HG03565 (cell line): ENCODE measurements around the gene SLC24A3.

Experiments
- ATAC-seq: cut with Tn5 transposase; IDR thresholded peaks from one replicate; pipeline ENCODE4 v1.9.1; 2021; ENCODE audit warnings: mild to moderate bottlenecking, moderate library complexity; ENCODE audit not compliant: unreplicated experiment

Gene SLC24A3

DNA sequence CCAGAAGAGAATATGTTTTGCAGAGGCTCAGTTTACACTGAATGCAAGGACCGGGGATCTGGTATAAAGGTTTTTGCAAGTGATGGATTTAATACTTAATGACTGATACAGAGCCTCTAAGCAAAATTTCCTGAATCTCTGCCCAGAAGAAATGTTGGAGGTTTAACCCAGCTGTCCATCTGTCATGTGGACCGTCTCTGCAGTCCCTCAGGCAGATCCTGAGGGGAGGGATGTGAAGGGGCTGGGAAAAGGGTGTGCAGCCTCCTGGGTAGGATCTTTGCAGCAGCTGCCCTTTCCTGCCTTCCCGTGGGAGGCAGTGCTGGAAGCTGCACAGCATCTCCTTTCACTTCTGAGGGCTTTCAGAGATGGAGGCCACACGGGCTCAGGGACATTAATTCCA lies 207.0 kb downstream of the SLC24A3 start:
- ATAC-seq: no peak

DNA sequence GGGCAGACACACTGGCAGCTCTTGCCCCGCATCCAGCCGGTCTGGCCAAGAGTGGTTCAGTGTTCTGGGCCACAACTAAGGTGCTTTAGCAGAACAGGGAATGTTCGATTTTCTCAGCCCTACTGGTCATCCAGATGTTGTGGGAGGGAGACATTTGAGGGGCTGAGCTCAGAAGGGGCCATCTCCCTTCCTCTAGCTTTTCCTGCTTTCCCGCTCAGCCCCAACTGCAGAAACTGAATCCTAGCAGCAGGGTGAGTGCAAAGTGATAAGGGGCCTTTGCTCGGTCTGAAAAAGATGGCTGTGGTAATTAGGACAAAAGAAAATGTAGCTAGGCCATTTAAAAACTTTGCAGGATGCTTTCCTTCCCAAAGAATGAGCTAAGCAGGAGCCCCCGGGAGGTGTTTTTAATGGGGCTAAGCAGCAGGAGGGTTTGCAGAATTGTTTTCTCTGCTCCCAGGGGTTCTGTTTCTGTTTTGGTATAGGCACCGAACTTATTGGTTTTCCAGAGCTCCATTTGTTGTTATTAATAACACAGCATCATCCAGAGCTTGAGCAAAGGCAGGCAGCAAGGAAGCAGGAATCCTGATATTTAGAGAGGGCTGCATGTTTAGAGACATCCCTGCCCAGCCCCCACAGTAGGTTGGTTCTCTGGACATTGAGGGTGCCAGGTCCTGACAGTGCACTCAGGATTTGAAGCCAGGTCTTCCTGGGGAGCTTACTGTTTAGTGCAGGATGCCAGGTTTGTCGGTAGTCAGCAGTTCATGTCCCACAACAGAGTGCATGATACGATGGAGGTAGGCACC lies 210.9 kb downstream of the SLC24A3 start:
- no peak for ATAC-seq

DNA sequence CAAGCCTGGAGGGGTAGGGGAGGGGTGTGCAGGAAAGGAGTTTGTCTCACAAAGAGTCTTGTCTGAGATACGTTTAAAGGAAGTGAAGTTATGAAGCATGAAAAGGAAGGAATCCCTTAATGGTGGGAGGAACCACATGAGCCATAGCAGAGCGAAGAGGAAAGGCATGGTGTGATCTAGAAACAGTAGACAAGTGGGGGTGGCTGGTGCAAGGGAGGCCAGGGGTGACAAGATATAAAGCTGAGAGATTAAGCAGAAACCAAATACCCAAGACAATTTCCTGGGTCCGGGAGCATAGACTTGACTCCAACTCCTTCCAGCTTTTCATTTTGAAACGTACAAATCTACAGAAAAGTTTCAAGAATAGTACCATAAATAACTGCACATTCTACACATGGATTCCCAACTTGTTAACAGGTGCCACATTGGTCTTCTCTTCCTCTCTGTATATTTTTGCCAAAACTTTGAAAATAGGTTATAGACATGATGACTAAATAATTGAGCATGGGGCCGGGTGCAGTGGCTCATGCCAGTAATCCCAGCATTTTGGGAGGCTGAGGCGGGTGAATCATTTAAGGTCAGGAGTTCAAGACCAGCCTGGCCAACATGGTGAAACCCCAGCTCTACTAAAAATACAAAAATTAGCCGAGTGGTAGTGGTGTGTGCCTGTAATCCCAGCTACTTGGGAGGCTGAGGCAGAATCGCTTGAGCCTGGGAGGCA lies 211.6 kb downstream of the SLC24A3 start:
- ATAC-seq: no peak

DNA sequence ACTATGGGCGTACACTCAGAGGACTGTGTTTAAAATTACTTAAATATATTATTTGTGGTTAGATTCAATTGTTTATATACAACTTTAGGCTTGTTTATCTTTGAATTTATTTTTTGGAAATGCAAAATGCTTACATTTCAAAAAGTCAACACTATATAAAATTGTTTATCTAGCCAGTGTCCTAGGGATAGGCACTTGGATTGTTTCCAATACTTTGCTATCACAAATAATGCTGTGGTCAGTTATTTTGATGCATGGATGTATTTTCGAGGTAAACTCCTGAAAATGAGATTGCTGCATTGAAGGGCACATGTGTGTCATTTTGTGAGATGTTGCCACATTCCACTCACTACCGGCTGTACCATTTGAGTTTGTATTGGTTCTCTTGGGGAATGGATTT lies 213.9 kb downstream of the SLC24A3 start:
- ATAC-seq: no peak

DNA sequence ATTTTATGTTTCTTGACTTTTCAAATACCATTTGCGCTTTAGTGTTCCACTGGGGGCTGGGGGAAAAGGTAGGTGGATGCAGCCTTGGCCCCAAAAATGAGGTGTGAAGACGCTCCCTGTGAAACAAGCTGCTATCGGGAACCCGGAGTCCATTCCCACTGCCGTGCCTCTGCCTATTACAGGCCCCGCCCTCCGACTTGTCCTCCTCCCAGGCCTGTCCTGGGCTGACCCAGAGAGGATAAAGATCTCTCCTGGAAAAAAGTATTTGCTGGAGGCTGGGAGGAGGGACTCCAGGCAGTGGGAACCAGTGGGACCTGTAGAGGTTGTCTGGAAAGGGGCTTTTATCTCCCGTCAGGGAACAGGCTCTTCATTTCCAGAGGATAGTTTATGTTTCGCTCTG lies 215.0 kb downstream of the SLC24A3 start:
- no peak for ATAC-seq

DNA sequence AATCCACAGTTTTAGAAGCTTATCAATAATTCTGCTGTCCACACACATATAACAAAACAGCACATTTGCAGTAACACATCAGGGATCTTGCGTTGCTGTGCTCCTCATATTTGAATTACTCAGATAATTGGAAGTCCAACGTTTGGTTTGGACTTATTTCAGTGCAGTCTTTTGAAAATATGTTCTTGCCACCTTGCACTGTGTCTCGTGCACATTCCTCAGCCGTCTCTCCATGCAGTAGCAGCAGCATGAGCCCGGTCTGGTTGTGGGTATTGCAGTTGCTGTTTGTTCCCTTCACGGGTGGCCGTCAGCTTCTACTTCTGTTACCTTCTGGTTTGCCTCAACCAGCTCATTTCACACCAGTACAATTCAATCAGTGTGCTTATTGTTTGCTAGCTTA lies 215.5 kb downstream of the SLC24A3 start:
- no peak for ATAC-seq

- no peak for ATAC-seq
Observed at GRCh38 chr20:19428324-19428723, 215.9 kb downstream of the SLC24A3 start.

GRCh38 chr20:19429538-19429937 lies 217.1 kb downstream of the SLC24A3 start:
- ATAC-seq: no peak

GRCh38 chr20:19430641-19431315 lies 218.3 kb downstream of the SLC24A3 start:
- ATAC-seq: no peak

GRCh38 chr20:19431316-19431700 lies 218.9 kb downstream of the SLC24A3 start:
- no peak for ATAC-seq

DNA sequence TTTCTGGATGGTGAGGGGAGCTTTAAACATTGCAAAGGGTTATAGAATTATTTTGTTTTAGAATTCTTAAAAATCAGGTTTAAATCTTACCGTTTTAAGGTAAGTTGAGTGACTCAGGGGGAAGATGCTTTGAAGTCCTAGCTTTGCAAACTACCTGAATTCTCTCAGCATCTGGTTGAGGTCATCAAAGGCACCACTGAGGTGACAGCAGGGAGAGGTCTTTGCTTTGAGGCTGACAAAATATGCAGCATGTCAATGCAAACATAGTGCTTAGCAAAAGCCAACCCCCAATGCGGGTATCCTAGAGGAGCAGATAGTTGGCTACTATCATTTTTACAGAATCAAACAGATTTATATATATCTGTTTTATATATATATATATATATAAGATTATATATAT lies 219.5 kb downstream of the SLC24A3 start:
- no peak for ATAC-seq

GRCh38 chr20:19433371-19434350 lies 221.2 kb downstream of the SLC24A3 start:
- no peak for ATAC-seq

DNA sequence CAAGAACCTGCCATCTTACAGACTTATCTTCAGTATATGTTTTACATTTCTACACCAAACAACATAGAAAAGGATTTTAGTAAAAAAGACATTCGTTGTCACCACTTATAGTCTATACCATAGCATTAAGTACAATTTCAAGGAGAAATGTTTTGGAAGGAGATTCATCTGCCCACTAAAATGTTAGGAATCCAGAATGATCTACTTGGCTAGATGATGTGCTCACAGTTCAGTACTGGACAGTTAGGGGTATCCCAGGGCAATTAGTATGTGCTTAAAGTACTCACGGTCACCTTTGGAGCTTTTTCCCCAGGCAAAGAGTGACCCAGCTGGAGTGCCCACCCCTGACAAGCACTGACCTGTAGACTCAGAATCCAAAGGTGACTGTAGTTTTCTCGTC lies 222.9 kb downstream of the SLC24A3 start:
- ATAC-seq: no peak

GRCh38 chr20:19435821-19436220 lies 223.4 kb downstream of the SLC24A3 start:
- ATAC-seq: no peak

- no peak for ATAC-seq
Observed at GRCh38 chr20:19438488-19438887, 226.0 kb downstream of the SLC24A3 start.

DNA sequence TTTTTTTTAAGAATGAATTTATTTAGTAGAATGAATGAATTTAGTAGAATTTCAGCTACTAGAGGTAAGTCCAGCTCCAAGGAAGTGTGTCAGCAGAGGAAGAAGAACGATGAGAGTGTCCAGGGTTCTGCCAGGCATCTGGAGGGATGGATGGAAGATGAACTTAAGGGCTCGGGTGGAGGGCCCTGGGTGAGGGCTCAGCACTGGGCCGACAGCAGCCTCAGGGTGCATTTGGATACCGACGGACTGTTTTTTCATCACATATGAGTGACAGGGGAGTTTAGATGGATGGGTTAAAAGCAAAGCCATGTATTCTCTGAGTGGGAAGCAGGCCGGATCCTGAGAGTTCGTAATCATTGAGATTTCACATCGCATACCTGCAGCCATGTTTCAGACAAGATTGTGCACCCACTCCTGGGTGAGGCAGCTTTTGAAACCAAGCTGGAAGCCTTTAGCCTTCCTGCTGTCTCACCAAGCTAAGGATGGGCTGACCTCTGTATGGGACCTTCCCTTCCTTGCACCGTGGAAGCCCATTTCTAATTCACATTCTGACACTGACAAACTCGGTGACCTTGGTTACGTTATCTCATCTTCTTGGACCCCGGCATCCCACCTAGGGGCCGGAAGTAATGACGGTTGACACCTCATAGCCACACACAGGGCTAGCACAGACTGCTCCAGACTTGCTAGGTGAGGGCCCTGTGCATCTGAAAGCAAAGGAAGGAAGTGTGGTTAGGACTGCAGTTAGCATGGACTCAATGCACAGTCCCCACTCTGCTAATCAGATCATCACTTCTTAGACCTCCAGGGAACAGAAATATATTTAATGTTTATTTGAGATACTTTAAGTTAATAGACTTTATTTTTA lies 228.5 kb downstream of the SLC24A3 start:
- ATAC-seq: no peak

DNA sequence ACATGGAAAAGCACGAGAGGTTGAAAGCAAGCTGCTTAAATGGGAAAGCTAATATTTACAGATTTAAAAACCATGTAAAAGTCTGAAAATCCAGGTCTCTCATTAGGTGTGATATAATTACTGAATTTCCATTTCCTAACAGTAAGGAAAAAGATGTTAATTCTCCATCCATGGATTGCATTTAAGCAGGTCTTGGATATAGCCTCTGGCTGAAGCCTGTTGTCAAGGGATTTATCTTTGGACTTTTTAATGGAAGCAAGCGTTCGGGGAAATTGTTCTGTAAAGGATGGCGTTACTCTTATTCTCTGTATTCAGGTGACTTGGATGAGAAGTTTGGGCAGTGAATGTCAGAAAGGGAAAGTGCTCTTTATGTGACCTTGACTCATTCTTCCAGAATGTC lies 233.8 kb downstream of the SLC24A3 start:
- ATAC-seq: no peak

GRCh38 chr20:19448632-19449031 lies 236.2 kb downstream of the SLC24A3 start:
- ATAC-seq: no peak

DNA sequence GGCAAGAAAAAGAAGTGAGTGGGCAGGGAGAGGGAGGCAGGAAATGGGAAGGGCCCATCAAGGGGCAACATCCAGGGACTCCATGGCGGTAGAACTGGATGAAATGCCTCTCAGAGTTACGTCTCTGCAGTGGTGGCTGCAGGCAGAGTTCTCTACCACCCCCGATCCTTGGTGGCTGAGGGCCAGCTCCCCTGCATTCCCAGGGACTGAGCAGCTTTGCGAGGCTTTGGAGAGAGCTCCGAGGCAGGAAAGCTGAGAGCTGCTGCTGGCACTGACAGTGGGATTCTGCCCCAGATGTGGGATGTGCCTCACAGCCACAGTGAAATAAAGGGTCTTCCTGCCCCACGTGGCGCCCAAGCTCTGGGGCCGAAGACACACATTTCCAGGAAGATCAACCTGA lies 236.6 kb downstream of the SLC24A3 start:
- ATAC-seq: no peak
